ENCODE results near the gene KDM1B.
"Not testable (repeated sequence)": the region's sequence is repeated elsewhere in the genome, so short reads cannot be mapped to it uniquely, and the experiment has no call there.

Gene KDM1B

DNA sequence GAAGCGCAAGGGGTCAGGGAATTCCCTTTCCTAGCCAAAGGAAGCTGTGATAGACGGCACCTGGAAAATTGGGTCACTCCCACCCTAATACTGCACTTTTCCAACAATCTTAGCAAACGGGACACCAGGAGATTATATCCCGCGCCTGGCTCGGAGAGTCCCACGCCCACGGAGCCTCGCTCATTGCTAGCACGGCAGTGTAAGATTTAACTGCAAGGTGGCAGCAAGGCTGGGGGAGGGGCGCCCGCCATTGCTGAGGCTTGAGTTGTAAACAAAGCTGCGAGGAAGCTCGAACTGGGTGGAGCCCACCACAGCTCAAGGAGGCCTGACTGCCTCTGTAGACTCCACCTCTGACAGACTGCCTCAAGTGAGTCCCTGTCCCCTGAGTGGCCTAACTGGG is 73.4 kb downstream of the KDM1B start:
- not testable (repeated sequence) for DNase-seq

DNA sequence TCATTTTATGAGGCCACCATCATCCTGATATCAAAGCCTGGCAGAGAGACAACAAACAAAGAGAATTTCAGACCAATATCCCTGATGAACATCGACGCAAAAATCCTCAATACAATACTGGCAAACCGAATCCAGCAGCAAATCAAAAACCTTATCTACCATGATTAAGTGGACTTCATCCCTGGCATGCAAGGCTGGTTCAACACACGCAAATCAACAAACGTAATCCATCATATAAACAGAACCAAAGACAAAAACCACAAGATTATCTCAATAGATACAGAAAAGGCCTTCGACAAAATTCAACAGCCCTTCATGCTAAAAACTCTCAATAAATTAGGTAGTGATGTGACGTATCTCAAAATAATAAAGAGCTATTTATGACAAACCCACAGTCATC is 76.6 kb downstream of the KDM1B start:
- not testable (repeated sequence) for DNase-seq

DNA sequence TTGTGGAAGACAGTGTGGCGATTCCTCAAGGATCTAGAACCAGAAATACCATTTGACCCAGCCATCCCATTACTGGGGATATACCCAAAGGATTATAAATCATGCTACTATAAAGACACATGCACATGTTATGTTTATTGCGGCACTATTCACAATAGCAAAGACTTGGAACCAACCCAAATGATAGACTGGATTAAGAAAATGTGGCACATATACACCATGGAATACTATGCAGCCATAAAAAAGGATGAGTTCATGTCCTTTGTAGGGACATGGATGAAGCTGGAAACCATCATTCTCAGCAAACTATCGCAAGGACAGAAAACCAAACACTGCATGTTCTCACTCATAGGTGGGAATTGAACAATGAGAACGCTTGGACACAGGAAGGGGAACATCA is 78.5 kb downstream of the KDM1B start:
- DNase-seq = not testable (repeated sequence)

DNA sequence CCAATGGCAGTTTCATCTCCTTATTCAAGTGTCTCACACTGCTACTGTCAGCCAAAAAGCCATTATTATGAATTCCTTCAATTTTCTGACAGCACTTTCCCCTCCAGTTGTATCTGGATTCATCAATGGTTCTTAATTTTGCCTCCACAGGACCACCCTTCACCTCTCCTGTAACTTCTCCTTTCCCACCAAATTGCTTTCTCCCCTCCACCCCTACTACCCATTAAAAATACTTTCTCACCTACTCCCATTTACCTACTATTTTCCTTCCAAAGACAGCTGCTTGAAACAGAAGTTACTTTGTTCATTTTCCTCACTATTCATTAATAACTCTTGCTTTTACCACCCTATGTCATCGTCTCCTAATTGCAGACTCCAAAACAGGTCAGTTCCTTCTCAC is 79.3 kb downstream of the KDM1B start:
- DNase-seq = no peak

DNA sequence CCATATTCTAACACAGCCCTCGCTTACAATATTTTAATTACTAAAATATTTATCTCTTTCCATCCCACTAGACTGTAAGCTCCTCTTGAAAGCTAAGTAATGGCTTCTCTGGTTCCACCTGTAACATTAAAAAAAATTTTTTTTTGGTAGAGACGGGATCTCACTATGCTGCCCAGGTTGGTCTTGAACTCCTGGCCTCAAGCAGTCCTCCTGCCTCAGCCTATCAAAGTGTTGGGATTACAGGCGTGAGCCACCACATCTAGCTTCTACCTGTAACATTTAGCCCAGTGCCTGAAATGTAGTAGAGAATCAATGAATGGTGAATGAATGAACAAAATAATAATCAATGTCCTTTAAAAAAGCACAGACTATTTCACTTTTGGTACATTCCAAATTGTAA is 80.3 kb downstream of the KDM1B start:
- DNase-seq = no peak

DNA sequence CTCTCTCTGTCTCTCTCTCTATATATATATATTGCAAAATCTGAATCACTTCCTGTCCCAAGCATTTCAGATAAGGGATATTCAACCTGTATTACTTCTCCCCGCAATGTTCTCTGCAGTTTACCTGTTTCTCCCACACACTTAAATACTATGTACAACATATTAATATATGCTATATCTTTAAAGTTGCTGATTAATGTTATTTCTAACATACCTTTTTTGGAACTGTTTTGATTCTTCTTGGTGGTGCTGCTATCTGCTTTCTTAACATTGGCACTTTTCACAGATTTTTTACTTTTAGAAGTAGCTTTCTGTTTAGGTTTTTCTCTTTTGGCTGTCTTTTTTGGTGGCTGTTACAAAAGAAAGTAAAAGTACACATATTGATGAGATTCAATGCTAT is 81.9 kb downstream of the KDM1B start:
- DNase-seq = no peak

DNA sequence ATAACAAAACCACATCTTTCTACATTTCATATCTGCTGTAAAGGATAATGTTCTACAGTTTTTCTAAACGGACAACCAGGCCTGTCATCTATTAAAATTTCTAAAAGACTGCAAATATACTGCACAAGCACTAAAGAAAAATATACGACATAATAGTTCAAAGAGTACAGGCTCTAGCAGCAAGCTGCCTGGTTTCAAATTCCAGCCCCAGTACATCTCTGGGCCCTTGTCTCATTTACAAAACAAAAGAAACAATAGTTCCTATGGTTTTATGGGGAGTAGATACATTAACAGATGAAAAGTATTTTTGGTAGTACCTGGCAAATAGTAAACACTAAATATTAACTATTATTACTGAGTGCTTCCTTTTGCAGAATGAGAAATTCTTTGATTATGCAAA is 85.0 kb downstream of the KDM1B start:
- DNase-seq = no peak

DNA sequence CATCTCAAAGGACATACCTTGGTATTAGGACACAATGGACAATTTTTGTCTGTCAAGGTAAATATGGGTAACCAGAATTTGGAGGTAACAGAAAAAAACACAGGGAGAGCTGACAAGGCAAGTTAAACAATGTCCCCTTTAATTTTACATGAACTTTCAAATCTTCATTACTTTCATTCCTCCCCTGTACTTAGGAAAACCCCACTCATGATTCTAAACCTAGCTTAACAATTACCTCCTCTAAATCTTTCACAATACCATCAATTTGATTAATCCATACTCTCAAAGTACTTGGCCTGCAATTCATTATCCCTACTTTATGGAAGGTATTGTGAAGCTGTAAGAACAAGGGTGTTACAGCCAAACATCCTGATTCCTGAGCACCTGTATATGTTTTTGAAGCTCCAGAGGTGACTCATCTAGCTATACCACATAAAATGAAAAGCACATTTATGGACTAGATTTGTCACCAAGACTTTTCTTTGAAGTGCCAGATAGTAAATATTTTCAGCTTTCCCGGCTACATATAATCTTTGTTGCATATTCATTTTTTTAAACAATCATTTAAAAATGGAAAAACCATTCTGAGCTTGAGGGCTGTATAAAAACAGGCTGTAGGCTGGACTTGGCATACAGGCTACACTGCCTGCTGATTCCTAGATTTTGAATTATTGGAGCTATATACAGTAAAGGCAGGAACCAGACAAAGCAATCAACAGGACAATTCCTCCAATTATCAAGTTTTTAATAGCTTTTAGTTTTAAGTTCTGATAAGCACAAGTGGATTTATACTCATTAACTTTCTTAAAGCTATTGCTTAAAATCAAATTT is 86.2 kb downstream of the KDM1B start:
- no peak for DNase-seq

DNA sequence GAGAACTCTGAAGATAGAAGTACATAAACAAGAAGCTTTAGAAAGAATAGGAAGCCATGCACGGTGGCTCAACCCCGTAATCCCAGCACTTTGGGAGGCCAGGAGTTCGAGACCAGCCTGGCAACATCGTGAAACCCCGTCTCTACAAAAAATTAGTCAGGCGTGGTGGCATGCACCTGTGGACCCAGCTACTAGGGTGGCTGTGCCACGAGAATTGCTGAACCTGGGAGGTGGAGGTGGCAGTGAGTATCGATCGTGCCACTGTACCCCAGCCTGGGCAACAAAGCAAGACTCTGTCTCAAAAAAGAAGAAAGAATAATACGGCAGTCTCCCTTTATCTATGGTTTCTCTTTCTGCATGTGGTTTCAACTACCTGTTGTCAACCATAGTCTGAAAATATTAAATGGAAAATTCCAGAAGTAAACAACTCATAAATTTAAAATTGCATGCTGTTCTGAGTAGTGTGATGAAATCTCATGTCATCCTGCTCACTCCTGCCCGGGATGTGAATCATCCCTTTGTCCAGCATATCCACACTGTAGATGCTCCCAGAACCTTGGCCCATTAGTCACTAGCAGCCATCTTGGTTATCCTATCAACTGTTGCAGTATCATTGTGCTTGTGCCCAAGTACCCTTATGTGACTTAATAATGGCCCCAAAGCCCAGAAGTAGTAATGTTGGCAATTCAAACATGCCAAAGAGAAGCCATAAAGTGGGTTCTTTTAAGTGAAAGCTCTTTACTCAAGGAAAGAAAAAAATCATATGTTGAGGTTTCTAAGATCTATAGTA is 87.0 kb downstream of the KDM1B start:
- DNase-seq = peak in 1 of 56 donors; percentile 34

DNA sequence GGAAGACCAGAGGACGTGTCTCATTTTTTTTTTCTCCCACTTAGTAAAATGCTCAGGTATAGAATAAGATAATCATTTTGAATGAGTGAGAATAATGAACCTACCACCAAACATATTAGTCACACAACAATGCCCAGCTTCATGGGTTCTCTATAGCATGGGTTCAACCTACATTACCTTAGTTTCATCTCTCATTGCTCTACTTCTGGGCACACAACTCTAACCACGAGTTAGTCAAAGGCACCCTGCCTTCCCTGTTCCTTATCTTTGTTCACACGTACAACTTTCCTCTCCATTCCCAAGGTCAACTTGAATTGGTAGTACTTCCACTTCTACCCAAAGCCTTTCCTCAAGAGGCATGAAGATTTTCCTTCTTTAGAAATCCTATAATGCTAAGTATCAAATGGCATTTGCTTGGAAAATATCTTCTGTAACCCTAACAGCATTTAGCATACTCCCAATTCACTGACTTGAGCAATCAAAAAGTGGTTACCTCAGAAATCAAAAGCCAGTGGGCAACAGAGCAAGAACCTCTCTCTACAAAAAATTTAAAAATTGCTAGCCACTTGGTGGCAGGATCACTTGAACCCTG is 88.2 kb downstream of the KDM1B start:
- no peak for DNase-seq

DNA sequence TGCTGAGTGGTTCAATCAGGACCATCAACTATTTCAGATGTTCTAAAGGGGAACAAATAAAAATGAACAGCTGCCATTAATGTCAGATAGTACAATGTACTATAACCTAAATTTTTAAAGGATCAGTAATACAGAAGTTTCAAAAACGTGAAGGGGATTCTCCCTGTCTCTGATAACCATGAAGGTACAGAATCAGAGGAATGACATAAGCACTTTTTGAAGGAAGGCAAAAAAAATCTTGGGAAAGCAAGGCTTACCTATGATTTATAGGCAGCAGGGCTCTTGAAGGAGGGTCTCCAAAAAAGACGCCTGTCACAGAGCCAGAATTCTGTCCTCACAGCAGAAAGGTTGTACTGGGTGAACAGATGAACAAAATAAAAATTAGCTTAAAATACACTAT is 89.0 kb downstream of the KDM1B start:
- no peak for DNase-seq

DNA sequence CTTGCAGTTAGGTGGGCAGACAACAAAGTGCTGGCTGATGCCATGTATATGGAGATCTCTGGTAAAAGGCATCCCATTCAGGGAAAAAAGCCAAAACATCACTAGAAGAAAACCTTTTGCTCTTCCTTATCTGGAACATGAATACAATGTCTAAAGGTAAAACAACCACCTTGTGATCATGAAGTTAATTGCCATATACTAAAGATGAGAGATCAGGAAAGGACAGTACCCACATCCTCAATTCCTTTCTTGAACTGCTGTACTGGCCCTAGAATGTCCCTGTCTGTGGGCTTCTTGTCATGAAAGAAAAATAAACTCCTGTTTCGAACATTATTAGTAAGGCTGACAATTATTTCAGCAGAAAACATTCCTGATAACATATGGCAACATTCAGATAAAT is 89.9 kb downstream of the KDM1B start:
- no peak for DNase-seq

DNA sequence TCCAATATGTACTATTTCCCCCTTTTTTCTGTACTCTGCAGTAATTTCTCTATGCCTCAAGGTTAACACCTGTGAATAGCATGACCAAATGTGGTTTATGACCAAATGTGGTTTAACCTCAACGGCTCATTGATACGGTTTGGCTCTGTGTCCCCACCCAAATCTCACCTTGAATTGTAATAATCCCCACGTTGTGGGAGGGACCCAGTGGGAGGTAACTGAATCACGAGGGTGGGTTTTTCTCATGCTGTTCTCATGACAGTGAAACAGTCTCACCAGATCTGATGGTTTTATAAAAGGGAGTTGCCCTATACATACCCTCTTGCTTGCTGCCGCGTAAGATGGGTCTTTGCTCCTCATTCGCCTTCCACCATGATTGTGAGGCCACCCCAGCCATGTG is 90.4 kb downstream of the KDM1B start:
- DNase-seq = no peak

DNA sequence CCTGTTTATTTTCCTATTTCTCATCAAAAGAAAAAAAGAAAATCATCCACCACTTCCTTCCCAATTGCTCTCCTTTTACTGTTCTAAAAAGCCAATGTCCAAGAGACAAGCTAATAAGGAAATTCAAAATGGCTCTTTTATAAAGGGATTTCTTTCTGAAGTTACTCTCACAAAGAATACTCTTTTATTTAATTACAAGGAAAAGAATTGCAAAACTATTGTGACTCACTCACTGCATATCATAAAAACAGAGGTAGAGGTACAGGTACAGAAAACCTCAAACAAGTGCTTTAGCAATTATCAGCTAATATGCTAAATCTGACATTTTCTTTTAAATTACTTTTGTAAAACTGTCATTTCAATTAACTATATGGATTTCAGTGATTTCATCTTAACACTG is 91.0 kb downstream of the KDM1B start:
- DNase-seq = no peak

DNA sequence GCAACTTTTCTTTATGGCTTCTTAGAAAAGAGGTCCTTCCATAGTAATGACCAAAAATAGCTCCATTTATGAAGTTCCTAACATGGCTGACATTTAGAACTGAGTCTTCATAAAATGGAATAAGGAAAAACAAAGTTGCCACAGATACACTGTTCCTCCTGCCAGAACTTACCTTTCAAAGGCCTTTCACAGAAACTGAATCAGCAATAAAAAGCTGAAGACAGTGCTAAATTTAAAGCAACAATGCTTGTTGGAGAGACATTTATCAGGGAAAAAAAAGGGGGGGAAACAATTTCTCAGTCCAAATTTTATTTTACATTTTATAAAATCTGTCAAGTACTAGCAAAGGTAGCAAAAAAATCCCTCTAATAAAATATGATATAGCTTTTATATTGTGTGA is 91.8 kb downstream of the KDM1B start:
- DNase-seq = no peak

DNA sequence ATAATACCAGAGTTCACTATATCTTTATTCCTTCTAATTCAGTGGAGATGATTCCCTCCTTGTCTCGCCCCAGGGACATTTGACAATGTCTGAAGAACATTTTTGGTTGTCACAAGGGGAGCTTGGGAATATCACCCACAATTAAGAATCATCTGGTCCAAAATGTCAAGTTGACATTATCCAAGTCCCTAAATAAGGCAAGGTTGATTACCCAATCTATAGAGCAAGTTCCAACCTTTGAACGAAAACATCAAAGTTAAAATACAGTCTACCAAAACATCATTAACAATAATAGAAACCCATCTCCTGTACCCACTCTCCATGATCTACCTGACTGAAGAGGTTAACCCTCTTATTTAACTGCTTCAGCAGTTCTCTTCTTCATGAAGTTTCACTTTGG is 93.5 kb downstream of the KDM1B start:
- no peak for DNase-seq

DNA sequence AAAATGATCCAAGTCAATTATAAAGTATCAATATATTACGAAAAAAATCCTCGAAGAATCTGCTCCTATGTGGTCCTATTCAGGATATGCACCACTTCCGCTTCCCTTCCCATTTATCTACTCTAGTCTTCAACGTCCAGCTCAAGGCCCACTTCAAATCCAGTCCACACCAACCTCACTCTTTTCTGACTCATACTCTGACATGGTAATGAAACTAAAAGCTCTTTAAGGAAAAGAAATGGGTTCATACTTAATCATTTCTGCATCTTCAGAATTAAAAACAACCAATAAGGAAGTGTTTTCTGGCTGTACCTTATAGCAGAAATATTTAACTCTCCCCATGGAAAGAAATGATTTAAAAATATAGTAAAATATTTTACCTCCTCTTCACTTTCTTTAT is 94.0 kb downstream of the KDM1B start:
- DNase-seq = no peak

DNA sequence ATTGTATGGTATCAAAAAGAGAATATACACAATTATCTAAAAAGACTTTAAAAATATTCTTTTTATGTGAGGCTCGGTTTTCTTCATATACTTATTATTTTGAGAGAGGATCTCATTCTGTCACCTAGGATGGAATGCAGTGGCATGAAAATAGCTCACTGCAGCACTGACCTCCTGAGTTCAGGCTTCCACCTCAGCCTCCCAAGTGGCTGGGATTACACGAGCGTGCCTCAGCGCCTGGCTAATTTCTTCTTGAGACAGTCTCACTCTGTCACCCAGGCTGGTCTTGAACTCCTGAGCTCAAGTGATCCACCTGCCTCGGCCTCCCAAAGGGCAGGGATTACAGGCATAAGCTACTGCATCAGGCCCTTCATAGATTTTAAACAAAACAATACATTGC is 98.4 kb downstream of the KDM1B start:
- no peak for DNase-seq

DNA sequence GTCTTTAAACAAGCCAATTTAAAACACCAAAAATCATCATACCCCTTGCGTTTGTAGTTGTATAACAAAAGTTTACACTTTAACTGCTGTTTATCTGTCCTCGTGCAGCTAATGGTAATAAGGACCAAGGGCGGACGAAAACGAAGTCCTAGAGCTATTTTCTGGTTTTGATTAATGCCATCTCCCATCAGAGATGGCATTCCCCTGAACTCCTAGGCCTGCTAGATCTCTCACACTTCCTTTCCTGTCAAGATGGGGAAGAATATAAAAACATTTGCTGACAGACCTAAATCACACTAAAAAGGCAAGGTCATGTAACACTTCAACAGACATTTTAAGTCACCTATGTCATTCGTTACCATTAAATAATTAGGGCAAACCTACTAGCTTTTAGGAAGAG is 99.6 kb downstream of the KDM1B start:
- DNase-seq = no peak

DNA sequence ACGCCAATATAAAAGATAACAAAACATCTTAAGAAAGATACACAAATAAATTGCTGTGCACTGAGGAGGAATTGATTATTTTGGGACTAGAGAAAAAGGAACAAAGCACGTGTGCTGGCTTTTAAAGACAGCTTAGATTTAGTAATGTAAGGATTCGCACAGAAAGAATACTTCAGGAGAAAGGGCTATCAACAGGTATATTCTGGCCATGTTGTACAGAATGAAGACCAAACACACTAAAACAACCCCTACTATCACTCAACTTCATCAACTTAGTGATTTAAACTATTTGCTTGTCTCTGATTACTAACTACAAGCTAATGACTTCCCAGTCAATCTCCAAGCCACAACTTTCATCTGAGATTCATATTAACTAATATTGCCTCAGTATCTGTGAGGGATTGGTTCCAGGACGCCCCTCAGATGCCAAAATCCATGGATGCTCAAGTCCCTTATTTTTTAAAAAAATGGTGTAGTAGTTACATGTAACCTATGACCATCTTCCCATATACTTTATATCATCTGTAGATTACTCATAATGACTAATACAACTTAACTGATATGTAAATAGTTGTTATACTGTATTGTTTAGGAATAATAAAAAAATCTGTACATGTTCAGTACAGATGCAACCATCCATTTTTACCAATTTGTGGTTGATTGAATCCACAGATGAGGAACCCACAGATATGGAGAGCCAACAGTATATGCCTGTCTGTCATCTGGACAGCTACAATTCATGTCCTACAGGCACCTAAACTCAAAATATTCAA is 104.6 kb downstream of the KDM1B start:
- DNase-seq = no peak

DNA sequence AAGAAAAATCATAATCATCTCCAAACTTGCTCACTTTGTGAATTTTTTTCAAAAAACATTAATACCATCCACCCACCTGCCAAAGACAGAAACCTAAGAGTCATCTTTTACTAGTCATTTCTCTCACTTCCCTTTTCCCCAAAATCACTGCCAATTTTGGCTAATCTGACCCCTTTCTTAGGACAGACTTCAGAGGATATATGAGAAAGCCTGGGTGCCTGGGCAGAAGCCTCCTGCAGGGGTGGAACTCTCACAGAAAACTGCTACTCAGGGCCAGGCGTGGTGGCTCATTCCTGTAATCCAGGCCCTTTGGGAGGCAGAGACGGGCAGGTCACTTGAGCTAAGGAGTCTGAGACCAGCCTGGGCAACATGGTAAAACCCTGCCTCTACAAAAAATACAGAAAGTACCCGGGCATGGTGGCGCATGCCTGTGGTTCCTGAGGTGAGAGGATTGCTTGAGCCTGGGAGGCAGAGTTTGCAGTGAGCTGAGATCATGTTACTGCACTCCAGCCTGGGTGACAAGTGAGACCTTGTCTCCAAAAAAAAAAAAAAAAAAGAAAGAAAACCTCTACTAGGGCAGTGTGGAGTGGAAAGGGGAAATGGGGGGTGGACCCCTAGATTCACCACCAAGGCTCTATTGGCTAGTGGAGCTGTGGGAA is 105.4 kb downstream of the KDM1B start:
- no peak for DNase-seq
